Right atrium auricular region (tissue), 2 donors: Measurements from ENCODE around the gene CASS4. TPM values are rescaled to one million over a fixed set of nuclear protein-coding genes. Genes with fewer than 3 reads are reported as not detected.

ENCODE experiments used
- DNase-seq: peaks from one replicate; pipeline ENCODE4 v3.0.0-alpha.2; 2019; ENCODE audit warnings: low spot score
- H3K27ac ChIP-seq, 2 donors: fragments of 200-600 bp; sonication (generic); 1 replicate in 1 of 2; 2 replicates in 1 of 2; pipeline ENCODE4 v1.5.1; 2016 to 2019
- H3K27me3 ChIP-seq, 2 donors: fragments of 200-600 bp; sonication (generic); one replicate each; pipeline versions ENCODE4 v1.5.1 to v1.6.0; 2017 to 2019
- H3K36me3 ChIP-seq: fragments of 200-600 bp; sonication (generic); one replicate; pipeline ENCODE4 v1.5.1; 2016
- H3K4me1 ChIP-seq, 2 donors: fragments of 200-600 bp; sonication (generic); one replicate each; pipeline versions ENCODE4 v1.5.1 to v1.6.0; 2017 to 2019
- H3K4me3 ChIP-seq, 2 donors: fragments of 200-600 bp; sonication (generic); 1 replicate in 1 of 2; 2 replicates in 1 of 2; pipeline ENCODE4 v1.5.1; 2017 to 2019; ENCODE audit warnings: mild to moderate bottlenecking in 1 of 2, moderate library complexity in 1 of 2
- H3K9me3 ChIP-seq, 2 donors: fragments of 200-600 bp; sonication (generic); one replicate each; pipeline ENCODE4 v1.5.1; 2019
- CTCF ChIP-seq, 2 donors: fragments of 200-600 bp; sonication (generic); IDR thresholded peaks; one replicate each; pipeline ENCODE4 v1.5.1; 2019; ENCODE audit warnings: antibody characterized with exemption in 2 of 2
- total RNA-seq, 2 donors: library from RNA; depleted of rRNA; stranded (reverse); fragments of >200 nt; gene quantifications; one replicate each; pipeline ENCODE4 v1.1.0, GENCODE V29; 2016

CASS4 gene
- total RNA-seq, 2 donors from 2014 or later: 2.0 to 2.4 TPM

DNA sequence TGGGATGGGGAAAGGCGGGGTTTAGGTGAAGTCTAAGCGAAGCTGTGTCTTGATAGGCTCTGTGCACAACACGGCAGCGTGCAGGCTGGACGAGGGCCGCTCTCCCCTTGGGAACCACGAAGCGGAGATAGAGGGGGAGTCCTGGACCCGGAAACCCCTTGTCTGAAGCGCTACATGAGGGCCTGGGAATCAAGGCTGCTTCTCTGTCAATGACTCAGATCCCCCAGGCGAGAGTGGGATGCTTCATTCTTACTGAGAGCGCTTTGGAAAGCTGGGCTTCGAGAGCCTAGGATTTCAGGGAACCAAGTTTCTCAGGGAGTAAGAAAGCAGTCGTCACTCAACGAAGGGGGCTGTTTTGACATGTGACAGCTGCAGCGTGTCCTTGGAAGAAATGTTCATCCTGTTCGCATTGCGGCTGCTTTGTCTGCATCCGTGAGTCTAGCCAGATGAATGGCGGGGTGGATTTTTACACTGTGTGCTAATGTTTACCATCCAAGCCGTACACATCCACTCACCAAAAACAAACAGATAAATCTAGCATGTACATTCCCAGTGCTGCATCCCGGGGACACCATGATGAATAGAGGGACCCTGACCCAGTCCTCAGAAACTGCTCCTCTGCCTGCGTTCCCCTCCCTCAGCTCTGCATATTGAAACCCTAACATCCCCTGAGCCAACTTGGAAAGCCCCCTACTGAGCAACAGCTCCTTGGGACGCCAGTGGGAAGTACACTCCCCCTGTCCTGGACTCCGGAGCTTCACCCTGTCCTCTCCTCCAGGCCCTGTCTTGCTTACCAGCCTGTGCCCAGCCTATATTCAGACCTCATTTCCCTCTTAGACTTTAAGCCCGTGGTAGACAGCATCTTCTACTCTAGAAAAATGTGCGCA lies 31.8 kb downstream of the CASS4 start:
- DNase-seq: no peak
- no peaks in the 10 kb centered on the region for H3K27me3 ChIP-seq
- H3K9me3 ChIP-seq: no peaks in the 10 kb centered on the region
- no peaks in the 10 kb centered on the region for H3K36me3 ChIP-seq
- peak overlapping the region in 1 of 2 donors; percentile 9 for H3K4me3 ChIP-seq
- H3K4me1 ChIP-seq: peaks cover 0 to 7% of the 10 kb centered on the region in 2 donors
- no peak overlapping the region for H3K27ac ChIP-seq
- no peak for TF ChIP-seq CTCF (IDR thresholded peaks at IDR 0.05)

- Histone ChIP-seq H3K4me1 (peaks cover 0 to 7% of the 10 kb centered on the region in 2 donors), H3K9me3 (no peaks in the 10 kb centered on the region), H3K27ac (no peak overlapping the region), H3K27me3 (no peaks in the 10 kb centered on the region), H3K4me3 (no peak overlapping the region), H3K36me3 (no peaks in the 10 kb centered on the region)
- TF ChIP-seq CTCF (IDR thresholded peaks at IDR 0.05): no peak
- DNase-seq: no peak
Measured at GRCh38 chr20:56445130-56445529, 33.1 kb downstream of the CASS4 start.

DNA sequence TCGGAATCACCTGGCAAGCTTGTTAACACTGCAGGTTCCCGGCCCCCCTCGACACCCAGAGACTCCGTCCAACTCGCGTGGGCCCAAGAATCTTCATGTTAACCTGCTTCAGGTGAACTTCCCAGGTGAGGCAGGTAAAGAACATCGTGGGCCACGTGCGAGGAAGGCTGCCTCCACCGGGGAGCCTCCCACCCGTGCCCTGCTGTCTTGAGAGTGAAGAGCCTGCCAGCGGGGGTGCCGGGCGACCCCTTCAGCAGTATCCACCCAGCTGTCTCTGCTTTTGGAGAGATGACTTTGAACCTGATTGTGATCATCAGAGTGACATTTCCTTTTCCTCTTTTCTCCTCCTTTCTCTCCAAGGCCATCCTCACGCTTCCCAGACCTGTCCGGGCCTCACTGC lies 33.5 kb downstream of the CASS4 start:
- TF ChIP-seq CTCF (IDR thresholded peaks at IDR 0.05): no peak
- no peaks in the 10 kb centered on the region for H3K27me3 ChIP-seq

GRCh38 chr20:56447227-56447626 lies 35.2 kb downstream of the CASS4 start:
- DNase-seq: no peak
- Histone ChIP-seq H3K27ac (no peak overlapping the region), H3K9me3 (no peaks in the 10 kb centered on the region), H3K4me3 (no peak overlapping the region), H3K36me3 (no peaks in the 10 kb centered on the region), H3K4me1 (peaks cover 0 to 7% of the 10 kb centered on the region in 2 donors), H3K27me3 (no peaks in the 10 kb centered on the region)
- TF ChIP-seq CTCF (IDR thresholded peaks at IDR 0.05): no peak

More for the DNA sequence above, 33.5 kb downstream of the CASS4 start:
- Histone ChIP-seq H3K27ac (no peak overlapping the region), H3K4me3 (no peak overlapping the region), H3K9me3 (no peaks in the 10 kb centered on the region), H3K36me3 (no peaks in the 10 kb centered on the region), H3K4me1 (peaks cover 0 to 7% of the 10 kb centered on the region in 2 donors)
- no peak for DNase-seq

DNA sequence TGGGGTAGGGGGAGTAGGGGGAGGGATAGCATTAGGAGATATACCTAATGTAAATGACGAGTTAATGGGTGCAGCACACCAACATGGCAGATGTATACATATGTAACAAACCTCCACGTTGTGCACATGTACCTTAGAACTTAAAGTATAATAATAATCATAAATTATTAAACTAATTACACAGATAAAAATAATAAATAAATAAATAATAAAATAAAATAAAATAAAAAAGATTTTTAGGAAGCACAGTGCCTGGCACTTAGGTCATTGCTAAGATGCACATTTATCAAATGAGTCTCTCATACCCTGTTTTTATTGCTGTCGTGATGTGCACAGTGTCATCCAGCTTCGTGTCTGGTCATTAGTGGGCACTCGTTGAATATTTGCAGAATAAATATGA lies 37.4 kb downstream of the CASS4 start:
- Histone ChIP-seq H3K4me1 (peaks cover 0 to under 1% of the 10 kb centered on the region in 2 donors), H3K4me3 (no peak overlapping the region), H3K27ac (no peak overlapping the region), H3K36me3 (no peaks in the 10 kb centered on the region), H3K9me3 (no peaks in the 10 kb centered on the region), H3K27me3 (no peaks in the 10 kb centered on the region)
- TF ChIP-seq CTCF (IDR thresholded peaks at IDR 0.05): no peak
- DNase-seq: no peak
